Neural progenitor cell (in vitro differentiated cells): ENCODE results near the gene RIPOR3.

Experiments used
- EZH2 ChIP-seq: fragments of 200-600 bp; sonication (generic); IDR thresholded peaks from 2 replicates; pipeline ENCODE4 v1.6.1; 2017; ENCODE audit warnings: antibody characterized with exemption, mild to moderate bottlenecking, moderate library complexity
- EZH2phosphoT487 ChIP-seq: fragments of 200-600 bp; sonication (generic); IDR thresholded peaks from 2 replicates; pipeline ENCODE4 v1.6.1; 2017; ENCODE audit warnings: antibody characterized with exemption
- TF ChIP-seq, protein P1 (sequence below): fragments of 200-600 bp; sonication (generic); IDR thresholded peaks from 2 replicates; pipeline ENCODE4 v1.5.1; 2017; ENCODE audit warnings: antibody characterized with exemption, mild to moderate bottlenecking

DNA sequence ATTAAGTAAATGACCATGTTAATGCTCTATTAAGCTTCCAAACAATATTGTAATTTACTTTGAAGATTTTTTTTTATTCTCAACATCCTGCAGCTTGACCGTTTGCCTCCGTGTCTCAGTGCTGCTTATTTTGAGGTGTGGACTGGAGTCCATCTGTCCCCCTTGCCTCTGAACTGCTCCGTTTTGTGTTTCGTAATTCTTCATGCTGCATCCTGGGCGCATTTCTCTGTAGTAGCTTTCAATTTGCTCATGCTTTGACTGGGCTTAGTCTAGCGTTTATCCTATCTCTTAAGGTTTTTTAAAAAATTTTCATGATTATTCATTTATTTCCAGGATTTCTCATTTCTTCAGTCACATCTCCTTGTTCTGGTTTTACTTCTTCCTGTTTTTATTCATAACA lies 143.4 kb downstream of the RIPOR3 start:
- TF ChIP-seq, protein P1, sequence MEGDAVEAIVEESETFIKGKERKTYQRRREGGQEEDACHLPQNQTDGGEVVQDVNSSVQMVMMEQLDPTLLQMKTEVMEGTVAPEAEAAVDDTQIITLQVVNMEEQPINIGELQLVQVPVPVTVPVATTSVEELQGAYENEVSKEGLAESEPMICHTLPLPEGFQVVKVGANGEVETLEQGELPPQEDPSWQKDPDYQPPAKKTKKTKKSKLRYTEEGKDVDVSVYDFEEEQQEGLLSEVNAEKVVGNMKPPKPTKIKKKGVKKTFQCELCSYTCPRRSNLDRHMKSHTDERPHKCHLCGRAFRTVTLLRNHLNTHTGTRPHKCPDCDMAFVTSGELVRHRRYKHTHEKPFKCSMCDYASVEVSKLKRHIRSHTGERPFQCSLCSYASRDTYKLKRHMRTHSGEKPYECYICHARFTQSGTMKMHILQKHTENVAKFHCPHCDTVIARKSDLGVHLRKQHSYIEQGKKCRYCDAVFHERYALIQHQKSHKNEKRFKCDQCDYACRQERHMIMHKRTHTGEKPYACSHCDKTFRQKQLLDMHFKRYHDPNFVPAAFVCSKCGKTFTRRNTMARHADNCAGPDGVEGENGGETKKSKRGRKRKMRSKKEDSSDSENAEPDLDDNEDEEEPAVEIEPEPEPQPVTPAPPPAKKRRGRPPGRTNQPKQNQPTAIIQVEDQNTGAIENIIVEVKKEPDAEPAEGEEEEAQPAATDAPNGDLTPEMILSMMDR: no peak
- TF ChIP-seq EZH2phosphoT487: no peak
- TF ChIP-seq EZH2: no peak
